HEK293 (cell line): ENCODE measurements around the gene LARGE1.

ENCODE experiments used
- CTCF ChIA-PET: fragments of 350-600 bp; formaldehyde crosslinking; extraction: SDS; loops from one replicate; lab custom pipeline; 2021; ENCODE audit warnings: antibody characterized with exemption; lab: Yijun Ruan, JAX
- POLR2A ChIA-PET: fragments of 300-600 bp; formaldehyde crosslinking; extraction: SDS; loops from one replicate; lab custom pipeline; 2020; ENCODE audit warnings: antibody characterized with exemption, inconsistent platforms; lab: Yijun Ruan, JAX
- H3K27ac ChIP-seq: fragments of 200-500 bp; sonication (Bioruptor generic); 2 replicates; pipeline ENCODE4 v1.5.1; 2014; ENCODE audit warnings: low read depth, low read length, control low read depth, inconsistent platforms; ENCODE audit errors: extremely low read depth
- H3K36me3 ChIP-seq, 2 experiments: fragments of 200-500 bp in 1 of 2; sonication (Bioruptor generic) in 1 of 2; 1 replicate in 1 of 2; 2 replicates in 1 of 2; pipeline ENCODE4 v1.5.1; 2014 to 2017; ENCODE audit warnings: inconsistent platforms in 2 of 2, low read length in 2 of 2; ENCODE audit not compliant: control insufficient read depth in 2 of 2, insufficient read depth in 1 of 2
- H3K4me1 ChIP-seq: fragments of 200-500 bp; sonication (Bioruptor generic); 2 replicates; pipeline ENCODE4 v1.5.1; 2014; ENCODE audit warnings: mild to moderate bottlenecking, low read length, inconsistent platforms; ENCODE audit not compliant: control insufficient read depth, insufficient read depth
- H3K4me3 ChIP-seq: 2 replicates; pipeline ENCODE4 v1.5.1; 2011; ENCODE audit warnings: low read depth, mild to moderate bottlenecking, control low read depth, low read length, moderate library complexity
- H3K9me3 ChIP-seq: fragments of 200-500 bp; sonication (Bioruptor generic); 2 replicates; pipeline ENCODE4 v1.5.1; 2014; ENCODE audit warnings: low read depth, low read length, inconsistent platforms; ENCODE audit not compliant: control insufficient read depth, insufficient read depth
- IKZF3 ChIP-seq: fragments of 450-650 bp; IDR thresholded peaks from 2 replicates; pipeline ENCODE4 v1.5.0; 2018; ENCODE audit warnings: missing biosample characterization, mild to moderate bottlenecking, missing genetic modification characterization, moderate library complexity
- MEIS1 ChIP-seq: sonication (generic); formaldehyde crosslinking; IDR thresholded peaks from 2 replicates; pipeline ENCODE4 v1.8.1; 2022; ENCODE audit warnings: missing genetic modification reagents, mild to moderate bottlenecking, borderline replicate concordance
- OSR2 ChIP-seq: fragments of 450-650 bp; formaldehyde crosslinking; IDR thresholded peaks from 2 replicates; pipeline ENCODE4 v1.5.1; 2016; ENCODE audit warnings: missing biosample characterization, missing genetic modification characterization
- SCRT2 ChIP-seq: fragments of 450-650 bp; formaldehyde crosslinking; IDR thresholded peaks from 2 replicates; pipeline ENCODE4 v1.5.1; 2016; ENCODE audit warnings: missing biosample characterization, missing genetic modification characterization
- SP7 ChIP-seq: fragments of 450-650 bp; formaldehyde crosslinking; IDR thresholded peaks from 2 replicates; pipeline ENCODE4 v1.5.1; 2016; ENCODE audit warnings: missing biosample characterization, missing genetic modification characterization
- ZFP41 ChIP-seq: fragments of 450-650 bp; formaldehyde crosslinking; IDR thresholded peaks from 2 replicates; pipeline ENCODE4 v1.5.1; 2016; ENCODE audit warnings: missing biosample characterization, missing genetic modification characterization, borderline replicate concordance
- ZIC2 ChIP-seq: fragments of 450-650 bp; formaldehyde crosslinking; IDR thresholded peaks from 2 replicates; pipeline ENCODE4 v1.5.1; 2016; ENCODE audit warnings: missing biosample characterization, missing genetic modification characterization
- ZNF114 ChIP-seq: fragments of 450-650 bp; formaldehyde crosslinking; IDR thresholded peaks from 2 replicates; pipeline ENCODE4 v1.5.0; 2017; ENCODE audit warnings: missing biosample characterization, missing genetic modification characterization
- ZNF184 ChIP-seq: fragments of 450-650 bp; IDR thresholded peaks from 2 replicates; pipeline ENCODE4 v1.5.1; 2018; ENCODE audit warnings: missing biosample characterization, mild to moderate bottlenecking, missing genetic modification characterization
- ZNF266 ChIP-seq: fragments of 450-650 bp; formaldehyde crosslinking; IDR thresholded peaks from 2 replicates; pipeline ENCODE4 v1.5.1; 2016; ENCODE audit warnings: missing biosample characterization, missing genetic modification characterization, low read depth
- ZNF302 ChIP-seq: fragments of 450-650 bp; formaldehyde crosslinking; IDR thresholded peaks from 2 replicates; pipeline ENCODE4 v1.5.1; 2016; ENCODE audit warnings: missing biosample characterization, missing genetic modification characterization, low read depth
- ZNF362 ChIP-seq: fragments of 450-650 bp; formaldehyde crosslinking; IDR thresholded peaks from 2 replicates; pipeline ENCODE4 v1.5.1; 2016; ENCODE audit warnings: missing biosample characterization, missing genetic modification characterization
- ZNF426 ChIP-seq: fragments of 450-650 bp; formaldehyde crosslinking; IDR thresholded peaks from 2 replicates; pipeline ENCODE4 v1.5.1; 2017; ENCODE audit warnings: missing biosample characterization, missing genetic modification characterization, mild to moderate bottlenecking, inconsistent platforms, moderate library complexity
- ZNF513 ChIP-seq: fragments of 450-650 bp; IDR thresholded peaks from 2 replicates; pipeline ENCODE4 v1.5.1; 2018; ENCODE audit warnings: missing biosample characterization, missing genetic modification characterization
- ZNF530 ChIP-seq: fragments of 450-650 bp; formaldehyde crosslinking; IDR thresholded peaks from 2 replicates; pipeline ENCODE4 v1.5.1; 2016; ENCODE audit warnings: low read depth, missing biosample characterization, missing genetic modification characterization
- ZNF558 ChIP-seq: fragments of 450-650 bp; formaldehyde crosslinking; IDR thresholded peaks from 2 replicates; pipeline ENCODE4 v1.5.1; 2016; ENCODE audit warnings: missing biosample characterization, missing genetic modification characterization
- ZNF585B ChIP-seq: fragments of 450-650 bp; formaldehyde crosslinking; IDR thresholded peaks from 2 replicates; pipeline ENCODE4 v1.5.1; 2016; ENCODE audit warnings: missing biosample characterization, missing genetic modification characterization
- ZNF600 ChIP-seq: fragments of 450-650 bp; formaldehyde crosslinking; IDR thresholded peaks from 2 replicates; pipeline ENCODE4 v1.5.1; 2016; ENCODE audit warnings: missing biosample characterization, missing genetic modification characterization
- ZNF654 ChIP-seq: fragments of 450-650 bp; formaldehyde crosslinking; IDR thresholded peaks from 2 replicates; pipeline ENCODE4 v1.5.1; 2016; ENCODE audit warnings: low read depth, missing biosample characterization, missing genetic modification characterization
- ZNF660 ChIP-seq: fragments of 450-650 bp; IDR thresholded peaks from 2 replicates; pipeline ENCODE4 v1.5.1; 2018; ENCODE audit warnings: missing biosample characterization, mild to moderate bottlenecking, missing genetic modification characterization
- ZNF837 ChIP-seq: fragments of 450-650 bp; formaldehyde crosslinking; IDR thresholded peaks from 2 replicates; pipeline ENCODE4 v1.5.1; 2016; ENCODE audit warnings: missing biosample characterization, missing genetic modification characterization
- TF ChIP-seq, protein P1 (sequence below): fragments of 450-650 bp; formaldehyde crosslinking; IDR thresholded peaks from 2 replicates; pipeline ENCODE4 v1.5.1; 2016; ENCODE audit warnings: missing biosample characterization, missing genetic modification characterization, low read depth
- TF ChIP-seq, protein P2 (sequence below): fragments of 450-650 bp; formaldehyde crosslinking; IDR thresholded peaks from 2 replicates; pipeline ENCODE4 v1.5.1; 2016; ENCODE audit warnings: missing biosample characterization, missing genetic modification characterization
- TF ChIP-seq, protein P3 (sequence below): fragments of 450-650 bp; formaldehyde crosslinking; IDR thresholded peaks from 2 replicates; pipeline ENCODE4 v1.5.1; 2016; ENCODE audit warnings: missing biosample characterization, missing genetic modification characterization

Gene LARGE1

DNA sequence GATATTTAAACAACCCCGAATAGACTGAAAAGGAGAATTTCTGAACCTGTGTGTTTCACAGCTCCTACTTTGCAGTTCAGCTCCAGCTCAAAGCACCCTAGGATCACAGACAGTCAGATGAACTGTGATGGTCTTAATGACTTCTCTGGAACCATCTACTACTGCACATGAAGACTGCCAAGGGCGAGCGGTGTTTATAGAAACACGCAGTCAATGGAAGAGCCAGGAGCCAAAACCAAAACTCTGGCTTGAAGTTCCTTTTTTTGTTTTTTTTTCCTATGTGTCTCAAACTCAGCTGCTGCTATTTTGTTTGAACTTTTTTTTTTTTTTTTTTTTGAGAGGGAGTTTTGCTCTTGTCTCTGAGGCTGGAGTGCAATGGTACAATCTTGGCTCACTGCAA lies 479.5 kb downstream of the LARGE1 start:
- Histone ChIP-seq H3K9me3 (no peaks in the 10 kb centered on the region), H3K4me1 (no peaks in the 10 kb centered on the region; the same call in 1 of the 2 replicates), H3K4me3 (no peak overlapping the region), H3K27ac (no peak overlapping the region), H3K36me3 (no peaks in the 10 kb centered on the region)
- POLR2A ChIA-PET = no interaction called here
- TF ChIP-seq ZIC2 (tag by site-specific recombination) = no peak
- no peak for TF ChIP-seq ZFP41 (tag by site-specific recombination)
- no peak for TF ChIP-seq ZNF362 (tag by site-specific recombination)
- no peak for TF ChIP-seq IKZF3 (tag by site-specific recombination)
- no peak for TF ChIP-seq ZNF266 (tag by site-specific recombination)
- TF ChIP-seq OSR2 = no peak
- no peak for TF ChIP-seq ZNF660 (tag by site-specific recombination)
- no peak for TF ChIP-seq MEIS1 (CRISPR knock-in tag)
- TF ChIP-seq, protein P1, sequence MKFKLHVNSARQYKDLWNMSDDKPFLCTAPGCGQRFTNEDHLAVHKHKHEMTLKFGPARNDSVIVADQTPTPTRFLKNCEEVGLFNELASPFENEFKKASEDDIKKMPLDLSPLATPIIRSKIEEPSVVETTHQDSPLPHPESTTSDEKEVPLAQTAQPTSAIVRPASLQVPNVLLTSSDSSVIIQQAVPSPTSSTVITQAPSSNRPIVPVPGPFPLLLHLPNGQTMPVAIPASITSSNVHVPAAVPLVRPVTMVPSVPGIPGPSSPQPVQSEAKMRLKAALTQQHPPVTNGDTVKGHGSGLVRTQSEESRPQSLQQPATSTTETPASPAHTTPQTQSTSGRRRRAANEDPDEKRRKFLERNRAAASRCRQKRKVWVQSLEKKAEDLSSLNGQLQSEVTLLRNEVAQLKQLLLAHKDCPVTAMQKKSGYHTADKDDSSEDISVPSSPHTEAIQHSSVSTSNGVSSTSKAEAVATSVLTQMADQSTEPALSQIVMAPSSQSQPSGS (tag by site-specific recombination) = no peak
- no peak for TF ChIP-seq ZNF302
- TF ChIP-seq, protein P2, sequence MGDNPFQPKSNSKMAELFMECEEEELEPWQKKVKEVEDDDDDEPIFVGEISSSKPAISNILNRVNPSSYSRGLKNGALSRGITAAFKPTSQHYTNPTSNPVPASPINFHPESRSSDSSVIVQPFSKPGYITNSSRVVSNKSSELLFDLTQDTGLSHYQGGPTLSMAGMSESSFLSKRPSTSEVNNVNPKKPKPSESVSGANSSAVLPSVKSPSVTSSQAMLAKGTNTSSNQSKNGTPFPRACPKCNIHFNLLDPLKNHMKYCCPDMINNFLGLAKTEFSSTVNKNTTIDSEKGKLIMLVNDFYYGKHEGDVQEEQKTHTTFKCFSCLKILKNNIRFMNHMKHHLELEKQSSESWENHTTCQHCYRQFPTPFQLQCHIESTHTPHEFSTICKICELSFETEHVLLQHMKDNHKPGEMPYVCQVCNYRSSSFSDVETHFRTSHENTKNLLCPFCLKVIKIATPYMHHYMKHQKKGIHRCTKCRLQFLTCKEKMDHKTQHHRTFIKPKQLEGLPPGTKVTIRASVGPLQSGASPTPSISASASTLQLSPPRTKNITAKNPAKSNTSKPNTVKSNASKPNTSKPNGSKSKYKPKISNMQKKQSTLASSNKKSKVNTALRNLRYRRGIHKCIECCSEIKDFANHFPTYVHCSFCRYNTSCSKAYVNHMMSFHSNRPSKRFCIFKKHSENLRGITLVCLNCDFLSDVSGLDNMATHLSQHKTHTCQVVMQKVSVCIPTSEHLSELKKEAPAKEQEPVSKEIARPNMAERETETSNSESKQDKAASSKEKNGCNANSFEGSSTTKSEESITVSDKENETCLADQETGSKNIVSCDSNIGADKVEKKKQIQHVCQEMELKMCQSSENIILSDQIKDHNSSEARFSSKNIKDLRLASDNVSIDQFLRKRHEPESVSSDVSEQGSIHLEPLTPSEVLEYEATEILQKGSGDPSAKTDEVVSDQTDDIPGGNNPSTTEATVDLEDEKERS (tag by site-specific recombination) = no peak
- no peak for TF ChIP-seq SP7 (tag by site-specific recombination)
- TF ChIP-seq ZNF600 (tag by site-specific recombination) = no peak
- TF ChIP-seq ZNF558 (tag by site-specific recombination) = no peak
- CTCF ChIA-PET = interaction anchor here (0.6 kb wide), 2 partner anchors 16 to 240 kb away, joined by 3 to 5 read pairs; no protein-coding TSS in a partner anchor

- CTCF ChIA-PET = interaction anchor here (0.6 kb wide), 1 partner anchor 34 kb away, joined by 3 read pairs; no protein-coding TSS in a partner anchor
- Histone ChIP-seq H3K36me3 (no peaks in the 10 kb centered on the region), H3K9me3 (no peaks in the 10 kb centered on the region)
- TF ChIP-seq ZNF426 (tag by site-specific recombination) (no peak), ZNF114 (no peak), ZNF184 (tag by site-specific recombination) (no peak)
- TF ChIP-seq, all 188 proteins: peak for 0
- H3K4me1 ChIP-seq = no peaks in the 10 kb centered on the region; the same call in 1 of the 2 replicates
- no peak overlapping the region for H3K27ac ChIP-seq
- POLR2A ChIA-PET = no interaction called here
- no peak overlapping the region for H3K4me3 ChIP-seq
Observed at GRCh38 chr22:33438273-33438672, 482.0 kb downstream of the LARGE1 start.

- no peak overlapping the region for H3K4me3 ChIP-seq
- ChIA-PET CTCF (no interaction called here), POLR2A (no interaction called here)
- H3K4me1 ChIP-seq = no peaks in the 10 kb centered on the region
- no peak overlapping the region for H3K27ac ChIP-seq
- H3K36me3 ChIP-seq = no peaks in the 10 kb centered on the region
- no peaks in the 10 kb centered on the region for H3K9me3 ChIP-seq
- TF ChIP-seq ZNF585B (tag by site-specific recombination) = no peak
- TF ChIP-seq ZNF654 = no peak
- no peak for TF ChIP-seq SCRT2 (tag by site-specific recombination)
- TF ChIP-seq, protein P3, sequence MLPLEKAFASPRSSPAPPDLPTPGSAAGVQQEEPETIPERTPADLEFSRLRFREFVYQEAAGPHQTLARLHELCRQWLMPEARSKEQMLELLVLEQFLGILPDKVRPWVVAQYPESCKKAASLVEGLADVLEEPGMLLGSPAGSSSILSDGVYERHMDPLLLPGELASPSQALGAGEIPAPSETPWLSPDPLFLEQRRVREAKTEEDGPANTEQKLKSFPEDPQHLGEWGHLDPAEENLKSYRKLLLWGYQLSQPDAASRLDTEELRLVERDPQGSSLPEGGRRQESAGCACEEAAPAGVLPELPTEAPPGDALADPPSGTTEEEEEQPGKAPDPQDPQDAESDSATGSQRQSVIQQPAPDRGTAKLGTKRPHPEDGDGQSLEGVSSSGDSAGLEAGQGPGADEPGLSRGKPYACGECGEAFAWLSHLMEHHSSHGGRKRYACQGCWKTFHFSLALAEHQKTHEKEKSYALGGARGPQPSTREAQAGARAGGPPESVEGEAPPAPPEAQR = no peak
- no peak for TF ChIP-seq ZNF837 (tag by site-specific recombination)
- no peak for TF ChIP-seq ZNF513 (tag by site-specific recombination)
- TF ChIP-seq ZNF530 (tag by site-specific recombination) = no peak
Observed at GRCh38 chr22:33431300-33431699, 489.0 kb downstream of the LARGE1 start.
